IPS-11a (cell line): ENCODE data around the gene SYNE1.
"Not testable (repeated sequence)": the region's sequence is repeated elsewhere in the genome, so short reads cannot be mapped to it uniquely, and the experiment has no call there.

Source experiments
- H3K4me3 ChIP-seq: one replicate; pipeline ENCODE4 v1.5.1; 2013; ENCODE audit warnings: low read depth, low read length, control low read depth

SYNE1 gene

GRCh38 chr6:152428126-152428525 is 209.0 kb downstream of the SYNE1 start:
- H3K4me3 ChIP-seq: no peak overlapping the region

- H3K4me3 ChIP-seq: no peak overlapping the region
Measured at GRCh38 chr6:152426276-152426675, 210.9 kb downstream of the SYNE1 start.

- H3K4me3 ChIP-seq: no peak overlapping the region
Measured at GRCh38 chr6:152423216-152424103, 213.7 kb downstream of the SYNE1 start.

GRCh38 chr6:152421496-152421895 is 215.7 kb downstream of the SYNE1 start:
- H3K4me3 ChIP-seq: not testable (repeated sequence)

GRCh38 chr6:152420696-152421095 is 216.5 kb downstream of the SYNE1 start:
- H3K4me3 ChIP-seq: no peak overlapping the region

- no peak overlapping the region for H3K4me3 ChIP-seq
Measured at GRCh38 chr6:152418551-152418950, 218.6 kb downstream of the SYNE1 start.

- no peak overlapping the region for H3K4me3 ChIP-seq
Measured at GRCh38 chr6:152416652-152417051, 220.5 kb downstream of the SYNE1 start.

- H3K4me3 ChIP-seq: no peak overlapping the region
Measured at GRCh38 chr6:152404936-152405595, 232.1 kb downstream of the SYNE1 start.

GRCh38 chr6:152404086-152404857 is 232.9 kb downstream of the SYNE1 start:
- no peak overlapping the region for H3K4me3 ChIP-seq

GRCh38 chr6:152402791-152403190 is 234.4 kb downstream of the SYNE1 start:
- H3K4me3 ChIP-seq: no peak overlapping the region

- no peak overlapping the region for H3K4me3 ChIP-seq
Measured at GRCh38 chr6:152401978-152402377, 235.2 kb downstream of the SYNE1 start.

- H3K4me3 ChIP-seq: no peak overlapping the region
Measured at GRCh38 chr6:152399399-152399798, 237.8 kb downstream of the SYNE1 start.

GRCh38 chr6:152398993-152399392 is 238.2 kb downstream of the SYNE1 start:
- no peak overlapping the region for H3K4me3 ChIP-seq

GRCh38 chr6:152398316-152398715 is 238.8 kb downstream of the SYNE1 start:
- no peak overlapping the region for H3K4me3 ChIP-seq

- H3K4me3 ChIP-seq: no peak overlapping the region
Measured at GRCh38 chr6:152394303-152394702, 242.9 kb downstream of the SYNE1 start.

GRCh38 chr6:152391179-152391880 is 245.8 kb downstream of the SYNE1 start:
- no peak overlapping the region for H3K4me3 ChIP-seq

GRCh38 chr6:152387091-152387490 is 250.1 kb downstream of the SYNE1 start:
- H3K4me3 ChIP-seq: no peak overlapping the region

- no peak overlapping the region for H3K4me3 ChIP-seq
Measured at GRCh38 chr6:152386131-152386530, 251.0 kb downstream of the SYNE1 start.

- no peak overlapping the region for H3K4me3 ChIP-seq
Measured at GRCh38 chr6:152380993-152381898, 255.9 kb downstream of the SYNE1 start.

- H3K4me3 ChIP-seq: no peak overlapping the region
Measured at GRCh38 chr6:152380351-152380767, 256.8 kb downstream of the SYNE1 start.
